Measurements from ENCODE around the gene LHB.

- no peak for TF ChIP-seq POLR2A (IDR thresholded peaks at IDR 0.05; ENCODE audit: low read depth, low read length)
- no peak for TF ChIP-seq POLR2AphosphoS5 (IDR thresholded peaks at IDR 0.05; ENCODE audit: low read depth, low read length)
- no peak for TF ChIP-seq TAF1 (IDR thresholded peaks at IDR 0.05; ENCODE audit: borderline replicate concordance, low read depth, low read length)
These were observed 46.6 kb downstream of the LHB start for GRCh38 chr19:48970139-48970766.

Measured in GM12892 (cell line).